Fibroblast of the conjunctiva (primary cell): ENCODE data around the gene DENND5B.
"Not testable (repeated sequence)": the region's sequence is repeated elsewhere in the genome, so short reads cannot be mapped to it uniquely, and the experiment has no call there.

Source experiments
- DNase-seq: peaks from one replicate; pipeline ENCODE4 v3.0.0-alpha.2; 2010; ENCODE audit warnings: low read depth

Gene DENND5B

GRCh38 chr12:31591380-31591901 is 505 bp upstream of the DENND5B start:
- no peak for DNase-seq

- DNase-seq: peak; percentile 16
These were observed 863 bp downstream of the DENND5B start for GRCh38 chr12:31589904-31590641.

- no peak for DNase-seq
These were observed 1.4 kb downstream of the DENND5B start for GRCh38 chr12:31589598-31589903.

- DNase-seq: no peak
These were observed 2.0 kb downstream of the DENND5B start for GRCh38 chr12:31588976-31589375.

GRCh38 chr12:31586728-31587127 is 4.2 kb downstream of the DENND5B start:
- DNase-seq: no peak

GRCh38 chr12:31585895-31586294 is 5.0 kb downstream of the DENND5B start:
- no peak for DNase-seq

GRCh38 chr12:31585271-31585670 is 5.7 kb downstream of the DENND5B start:
- no peak for DNase-seq

GRCh38 chr12:31584782-31585181 is 6.2 kb downstream of the DENND5B start:
- no peak for DNase-seq

- no peak for DNase-seq
These were observed 7.1 kb downstream of the DENND5B start for GRCh38 chr12:31583878-31584277.

GRCh38 chr12:31582155-31582554 is 8.8 kb downstream of the DENND5B start:
- DNase-seq: no peak

- DNase-seq: no peak
These were observed 12.3 kb downstream of the DENND5B start for GRCh38 chr12:31578632-31579031.

- no peak for DNase-seq
These were observed 15.9 kb downstream of the DENND5B start for GRCh38 chr12:31574803-31575575.

GRCh38 chr12:31574367-31574766 is 16.6 kb downstream of the DENND5B start:
- not testable (repeated sequence) for DNase-seq

- DNase-seq: no peak
These were observed 17.9 kb downstream of the DENND5B start for GRCh38 chr12:31572900-31573600.

GRCh38 chr12:31570880-31571279 is 20.1 kb downstream of the DENND5B start:
- DNase-seq: no peak

GRCh38 chr12:31569517-31569916 is 21.4 kb downstream of the DENND5B start:
- DNase-seq: not testable (repeated sequence)

- no peak for DNase-seq
These were observed 22.4 kb downstream of the DENND5B start for GRCh38 chr12:31568498-31568897.

- no peak for DNase-seq
These were observed 23.9 kb downstream of the DENND5B start for GRCh38 chr12:31567029-31567428.

GRCh38 chr12:31566547-31566946 is 24.4 kb downstream of the DENND5B start:
- no peak for DNase-seq

- DNase-seq: no peak
These were observed 28.2 kb downstream of the DENND5B start for GRCh38 chr12:31562594-31563328.

GRCh38 chr12:31560516-31560915 is 30.4 kb downstream of the DENND5B start:
- no peak for DNase-seq

- DNase-seq: no peak
These were observed 32.4 kb downstream of the DENND5B start for GRCh38 chr12:31558521-31558920.
